Fibroblast of lung (primary cell): ENCODE data around the gene JAGN1.

Experiments used
- EZH2 ChIP-seq: IDR thresholded peaks from 2 replicates; pipeline ENCODE4 v1.5.1; 2012; ENCODE audit warnings: low read length, control low read depth, mild to moderate bottlenecking; ENCODE audit errors: missing control alignments
- TF ChIP-seq, protein P1 (sequence below), 2 donors: IDR thresholded peaks in 1 of 2; conservative IDR thresholded peaks in 1 of 2; 1 replicate in 1 of 2; 2 replicates in 1 of 2; pipeline ENCODE4 v1.5.1; 2011 to 2012; ENCODE audit warnings: low read length in 2 of 2, control low read depth in 1 of 2, inconsistent platforms in 1 of 2, low read depth in 1 of 2, mild to moderate bottlenecking in 1 of 2

DNA sequence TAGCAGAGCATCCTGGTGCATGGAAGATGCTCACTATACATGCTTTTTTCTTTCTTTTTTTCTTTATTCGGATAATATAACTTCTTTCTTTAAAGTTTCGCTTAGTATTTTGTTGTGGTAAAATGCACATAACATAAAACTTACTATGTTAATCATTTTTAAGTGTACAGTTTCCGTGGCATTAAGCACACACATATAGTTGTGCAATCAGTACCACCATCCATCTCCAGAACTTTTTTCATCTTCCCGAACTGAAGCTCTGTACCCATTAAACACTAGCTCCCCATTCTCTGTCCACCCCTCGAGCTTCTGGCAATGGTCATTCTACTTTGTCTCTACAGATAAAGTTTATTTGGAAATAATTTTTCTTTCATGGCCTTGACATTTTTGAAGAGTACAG, 1.0 kb upstream of the JAGN1 start:
- TF ChIP-seq, protein P1, sequence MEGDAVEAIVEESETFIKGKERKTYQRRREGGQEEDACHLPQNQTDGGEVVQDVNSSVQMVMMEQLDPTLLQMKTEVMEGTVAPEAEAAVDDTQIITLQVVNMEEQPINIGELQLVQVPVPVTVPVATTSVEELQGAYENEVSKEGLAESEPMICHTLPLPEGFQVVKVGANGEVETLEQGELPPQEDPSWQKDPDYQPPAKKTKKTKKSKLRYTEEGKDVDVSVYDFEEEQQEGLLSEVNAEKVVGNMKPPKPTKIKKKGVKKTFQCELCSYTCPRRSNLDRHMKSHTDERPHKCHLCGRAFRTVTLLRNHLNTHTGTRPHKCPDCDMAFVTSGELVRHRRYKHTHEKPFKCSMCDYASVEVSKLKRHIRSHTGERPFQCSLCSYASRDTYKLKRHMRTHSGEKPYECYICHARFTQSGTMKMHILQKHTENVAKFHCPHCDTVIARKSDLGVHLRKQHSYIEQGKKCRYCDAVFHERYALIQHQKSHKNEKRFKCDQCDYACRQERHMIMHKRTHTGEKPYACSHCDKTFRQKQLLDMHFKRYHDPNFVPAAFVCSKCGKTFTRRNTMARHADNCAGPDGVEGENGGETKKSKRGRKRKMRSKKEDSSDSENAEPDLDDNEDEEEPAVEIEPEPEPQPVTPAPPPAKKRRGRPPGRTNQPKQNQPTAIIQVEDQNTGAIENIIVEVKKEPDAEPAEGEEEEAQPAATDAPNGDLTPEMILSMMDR (conservative IDR thresholded peaks at IDR 0.05 in 1 of 2, IDR thresholded peaks at IDR 0.05 in 1 of 2; ENCODE audit: low read depth in 1 of 2, low read length in 2 of 2): no peak
- TF ChIP-seq EZH2: no peak
